Ishikawa (cell line): ENCODE results near the gene ATF6.

ENCODE experiments used
- CEBPB ChIP-seq: IDR thresholded peaks from 2 replicates; pipeline ENCODE4 v1.6.1; 2012
- CREB1 ChIP-seq: IDR thresholded peaks from 2 replicates; pipeline ENCODE4 v1.6.1; 2012; ENCODE audit warnings: low read depth
- EGR1 ChIP-seq: IDR thresholded peaks from 2 replicates; pipeline ENCODE4 v1.6.1; 2012
- EP300 ChIP-seq: IDR thresholded peaks from 2 replicates; pipeline ENCODE4 v1.6.1; 2012; ENCODE audit warnings: borderline replicate concordance
- FOXM1 ChIP-seq: IDR thresholded peaks from 2 replicates; pipeline ENCODE4 v1.6.1; 2012; ENCODE audit warnings: low read depth, borderline replicate concordance
- MAX ChIP-seq: IDR thresholded peaks from 2 replicates; pipeline ENCODE4 v1.6.1; 2012
- NFIC ChIP-seq: IDR thresholded peaks from 2 replicates; pipeline ENCODE4 v1.6.1; 2012
- RAD21 ChIP-seq: IDR thresholded peaks from 2 replicates; pipeline ENCODE4 v1.6.1; 2012; ENCODE audit warnings: low read depth
- TAF1 ChIP-seq: IDR thresholded peaks from 2 replicates; pipeline ENCODE4 v1.6.1; 2012; ENCODE audit warnings: low read depth, mild to moderate bottlenecking
- TCF12 ChIP-seq: IDR thresholded peaks from 2 replicates; pipeline ENCODE4 v1.6.1; 2012; ENCODE audit warnings: low read depth
- TEAD4 ChIP-seq: IDR thresholded peaks from 2 replicates; pipeline ENCODE4 v1.6.1; 2012
- USF1 ChIP-seq: IDR thresholded peaks from 2 replicates; pipeline ENCODE4 v1.6.1; 2012
- YY1 ChIP-seq: IDR thresholded peaks from 2 replicates; pipeline ENCODE4 v1.6.1; 2012; ENCODE audit warnings: low read depth
- ZBTB7A ChIP-seq: IDR thresholded peaks from 2 replicates; pipeline ENCODE4 v1.6.1; 2012; ENCODE audit warnings: low read depth
- TF ChIP-seq, protein P1 (sequence below): IDR thresholded peaks from 2 replicates; pipeline ENCODE4 v1.6.1; 2012; ENCODE audit warnings: low read depth, mild to moderate bottlenecking

The ATF6 gene

GRCh38 chr1:161929137-161929536, 163.0 kb downstream of the ATF6 start:
- TF ChIP-seq NFIC, result no peak

DNA sequence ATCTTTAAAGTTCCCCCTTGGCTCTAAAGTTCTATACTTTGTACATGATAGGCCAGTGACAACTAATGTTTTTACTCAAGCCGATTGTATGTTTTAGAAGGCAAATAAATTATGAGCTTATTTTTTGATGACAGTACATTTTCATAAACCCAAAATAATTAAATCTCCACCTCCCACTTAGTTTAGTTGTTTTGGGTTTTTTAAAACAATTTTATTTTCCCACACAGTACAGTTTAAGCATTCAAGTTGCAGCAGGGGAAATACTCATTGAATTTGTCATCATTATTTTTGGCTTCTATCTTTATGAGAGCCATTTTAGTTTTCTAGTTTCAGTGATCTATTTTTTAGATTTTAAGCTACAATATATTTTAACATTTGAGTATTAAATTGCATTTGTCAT, 163.9 kb downstream of the ATF6 start:
- no peak for TF ChIP-seq TEAD4
- no peak for TF ChIP-seq MAX
- no peak for TF ChIP-seq EP300

DNA sequence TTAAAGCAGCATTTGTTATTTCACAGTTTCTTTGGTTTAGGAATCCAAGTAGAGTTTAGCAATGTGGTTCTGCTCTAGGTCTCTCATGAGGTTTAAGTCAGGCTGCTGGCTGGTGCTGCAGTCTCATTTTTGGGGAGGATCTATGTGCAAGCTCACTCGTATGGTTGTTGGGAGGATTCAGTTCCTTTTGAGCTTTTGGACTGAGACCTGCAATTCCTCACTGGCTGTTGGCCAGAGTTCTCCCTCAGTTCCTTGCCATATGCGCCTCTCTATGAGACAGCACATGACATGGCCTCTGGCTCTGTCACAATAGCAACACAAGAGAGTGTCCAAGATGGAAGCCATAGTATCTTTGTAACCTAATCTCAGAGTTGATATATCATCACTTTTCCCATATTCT, 166.5 kb downstream of the ATF6 start:
- TF ChIP-seq CREB1 (no peak), FOXM1 (no peak), TEAD4 (no peak), NFIC (no peak), TCF12 (no peak), CEBPB (no peak), EP300 (no peak), MAX (no peak), ZBTB7A (no peak), USF1 (no peak), TAF1 (no peak), RAD21 (no peak), YY1 (no peak), EGR1 (no peak)
- TF ChIP-seq, protein P1, sequence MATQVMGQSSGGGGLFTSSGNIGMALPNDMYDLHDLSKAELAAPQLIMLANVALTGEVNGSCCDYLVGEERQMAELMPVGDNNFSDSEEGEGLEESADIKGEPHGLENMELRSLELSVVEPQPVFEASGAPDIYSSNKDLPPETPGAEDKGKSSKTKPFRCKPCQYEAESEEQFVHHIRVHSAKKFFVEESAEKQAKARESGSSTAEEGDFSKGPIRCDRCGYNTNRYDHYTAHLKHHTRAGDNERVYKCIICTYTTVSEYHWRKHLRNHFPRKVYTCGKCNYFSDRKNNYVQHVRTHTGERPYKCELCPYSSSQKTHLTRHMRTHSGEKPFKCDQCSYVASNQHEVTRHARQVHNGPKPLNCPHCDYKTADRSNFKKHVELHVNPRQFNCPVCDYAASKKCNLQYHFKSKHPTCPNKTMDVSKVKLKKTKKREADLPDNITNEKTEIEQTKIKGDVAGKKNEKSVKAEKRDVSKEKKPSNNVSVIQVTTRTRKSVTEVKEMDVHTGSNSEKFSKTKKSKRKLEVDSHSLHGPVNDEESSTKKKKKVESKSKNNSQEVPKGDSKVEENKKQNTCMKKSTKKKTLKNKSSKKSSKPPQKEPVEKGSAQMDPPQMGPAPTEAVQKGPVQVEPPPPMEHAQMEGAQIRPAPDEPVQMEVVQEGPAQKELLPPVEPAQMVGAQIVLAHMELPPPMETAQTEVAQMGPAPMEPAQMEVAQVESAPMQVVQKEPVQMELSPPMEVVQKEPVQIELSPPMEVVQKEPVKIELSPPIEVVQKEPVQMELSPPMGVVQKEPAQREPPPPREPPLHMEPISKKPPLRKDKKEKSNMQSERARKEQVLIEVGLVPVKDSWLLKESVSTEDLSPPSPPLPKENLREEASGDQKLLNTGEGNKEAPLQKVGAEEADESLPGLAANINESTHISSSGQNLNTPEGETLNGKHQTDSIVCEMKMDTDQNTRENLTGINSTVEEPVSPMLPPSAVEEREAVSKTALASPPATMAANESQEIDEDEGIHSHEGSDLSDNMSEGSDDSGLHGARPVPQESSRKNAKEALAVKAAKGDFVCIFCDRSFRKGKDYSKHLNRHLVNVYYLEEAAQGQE, result no peak

GRCh38 chr1:161933592-161934588, 167.8 kb downstream of the ATF6 start:
- TF ChIP-seq NFIC, result no peak
- no peak for TF ChIP-seq CEBPB
- TF ChIP-seq TCF12, result no peak
- no peak for TF ChIP-seq ZBTB7A
- TF ChIP-seq YY1, result no peak
- TF ChIP-seq EGR1, result no peak
- TF ChIP-seq, protein P1, result no peak

- TF ChIP-seq CREB1 (no peak), CEBPB (no peak), EP300 (no peak), TCF12 (no peak), TEAD4 (no peak), NFIC (no peak), USF1 (no peak), RAD21 (no peak), MAX (no peak)
- TF ChIP-seq, protein P1, result no peak
Measured at GRCh38 chr1:161935264-161935663, 169.1 kb downstream of the ATF6 start.
